Stimulated activated CD4-positive, alpha-beta T cell treated with anti-CD3 and anti-CD28 coated beads, Interleukin-12 subunit alpha, Interleukin-12 subunit beta, amount 100 ng/mL, for 4 hours (primary cell): Measurements from ENCODE around the gene GPR55.

Source experiments
- DNase-seq: peaks from one replicate; pipeline ENCODE4 v3.0.0-alpha.2; 2020

The GPR55 gene

DNA sequence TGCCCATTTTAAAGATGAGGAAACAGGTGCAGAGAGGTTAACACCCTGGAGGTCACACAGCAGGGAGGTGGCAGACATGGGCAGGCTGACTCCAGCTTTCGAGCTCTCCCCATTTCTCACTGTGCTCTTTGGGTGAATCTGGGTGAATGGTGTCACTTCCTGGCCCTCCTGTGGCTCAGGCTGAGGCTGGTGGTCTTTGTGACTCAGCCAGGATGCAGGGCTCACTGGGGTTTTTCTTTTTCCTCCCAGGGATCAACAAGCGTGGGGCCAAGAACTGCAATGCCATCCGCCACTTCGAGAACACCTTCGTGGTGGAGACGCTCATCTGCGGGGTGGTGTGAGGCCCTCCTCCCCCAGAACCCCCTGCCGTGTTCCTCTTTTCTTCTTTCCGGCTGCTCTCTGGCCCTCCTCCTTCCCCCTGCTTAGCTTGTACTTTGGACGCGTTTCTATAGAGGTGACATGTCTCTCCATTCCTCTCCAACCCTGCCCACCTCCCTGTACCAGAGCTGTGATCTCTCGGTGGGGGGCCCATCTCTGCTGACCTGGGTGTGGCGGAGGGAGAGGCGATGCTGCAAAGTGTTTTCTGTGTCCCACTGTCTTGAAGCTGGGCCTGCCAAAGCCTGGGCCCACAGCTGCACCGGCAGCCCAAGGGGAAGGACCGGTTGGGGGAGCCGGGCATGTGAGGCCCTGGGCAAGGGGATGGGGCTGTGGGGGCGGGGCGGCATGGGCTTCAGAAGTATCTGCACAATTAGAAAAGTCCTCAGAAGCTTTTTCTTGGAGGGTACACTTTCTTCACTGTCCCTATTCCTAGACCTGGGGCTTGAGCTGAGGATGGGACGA lies 47.1 kb downstream of the GPR55 start:
- DNase-seq: no peak

DNA sequence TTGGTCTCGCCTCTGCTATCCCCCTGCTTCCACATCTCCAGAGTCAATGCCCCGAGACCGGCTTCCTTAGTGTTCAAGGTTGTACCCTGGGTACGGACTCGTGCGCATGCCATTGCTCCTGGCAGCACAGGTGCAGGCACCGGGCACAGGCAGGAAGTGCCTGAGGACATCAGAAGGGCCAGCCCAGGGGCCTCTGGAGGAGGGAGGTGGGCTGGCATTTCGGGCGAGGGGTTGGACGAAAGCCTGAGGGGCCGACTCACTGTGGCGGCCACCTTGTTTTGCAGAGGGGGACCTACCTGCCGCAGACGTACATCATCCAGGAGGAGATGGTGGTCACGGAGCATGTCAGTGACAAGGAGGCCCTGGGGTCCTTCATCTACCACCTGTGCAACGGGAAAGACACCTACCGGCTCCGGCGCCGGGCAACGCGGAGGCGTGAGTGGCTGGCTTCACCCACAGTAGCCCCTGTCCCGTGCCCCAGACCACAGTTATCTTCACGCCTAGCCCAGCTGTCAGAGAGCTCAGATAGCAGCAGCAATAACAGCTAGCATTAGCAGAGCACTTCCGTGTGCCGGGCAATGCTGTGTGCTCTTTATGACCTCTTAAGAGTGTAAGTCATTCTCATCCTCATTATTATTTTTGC lies 47.8 kb downstream of the GPR55 start:
- DNase-seq: no peak

- no peak for DNase-seq
These were observed 49.4 kb downstream of the GPR55 start for GRCh38 chr2:230875347-230876315.

DNA sequence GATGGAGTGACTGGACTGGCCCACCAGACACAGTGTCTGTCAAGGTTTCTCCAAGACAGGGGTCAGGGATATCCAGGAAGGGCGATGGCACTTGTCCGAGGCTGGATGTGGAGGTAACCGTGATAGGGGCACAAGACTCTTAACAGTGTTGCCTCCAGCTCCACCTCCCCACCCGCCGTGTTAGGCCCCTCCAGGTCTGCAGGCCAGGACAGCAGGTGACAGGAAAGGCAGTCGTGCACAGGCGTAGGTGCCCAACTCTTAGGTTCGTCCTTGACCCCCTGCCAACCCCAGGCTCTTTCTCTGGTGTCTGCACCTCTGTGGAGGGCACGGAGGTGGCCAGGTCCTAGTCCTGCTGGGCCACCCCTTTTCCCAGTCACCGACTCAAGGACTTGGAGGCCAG lies 50.2 kb downstream of the GPR55 start:
- DNase-seq: no peak

DNA sequence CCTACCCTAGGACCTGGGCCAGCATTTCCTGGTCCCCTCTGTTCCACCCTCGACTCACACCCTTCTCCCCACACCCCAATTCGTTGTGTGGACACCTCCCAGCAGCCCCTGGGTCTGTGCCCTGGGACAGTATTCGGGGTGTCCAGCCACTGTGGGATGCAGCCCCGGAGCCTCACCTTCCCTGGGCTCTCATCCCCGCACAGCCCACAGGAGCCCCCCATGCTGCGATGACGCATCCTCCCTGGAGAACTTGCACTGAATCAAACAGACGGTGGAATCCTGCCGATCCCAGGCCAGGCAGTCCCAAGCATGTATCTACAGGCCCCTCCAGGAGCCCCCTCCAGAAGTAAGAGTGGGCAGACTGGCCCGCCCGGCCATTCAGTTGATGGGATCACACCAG lies 50.6 kb downstream of the GPR55 start:
- no peak for DNase-seq

DNA sequence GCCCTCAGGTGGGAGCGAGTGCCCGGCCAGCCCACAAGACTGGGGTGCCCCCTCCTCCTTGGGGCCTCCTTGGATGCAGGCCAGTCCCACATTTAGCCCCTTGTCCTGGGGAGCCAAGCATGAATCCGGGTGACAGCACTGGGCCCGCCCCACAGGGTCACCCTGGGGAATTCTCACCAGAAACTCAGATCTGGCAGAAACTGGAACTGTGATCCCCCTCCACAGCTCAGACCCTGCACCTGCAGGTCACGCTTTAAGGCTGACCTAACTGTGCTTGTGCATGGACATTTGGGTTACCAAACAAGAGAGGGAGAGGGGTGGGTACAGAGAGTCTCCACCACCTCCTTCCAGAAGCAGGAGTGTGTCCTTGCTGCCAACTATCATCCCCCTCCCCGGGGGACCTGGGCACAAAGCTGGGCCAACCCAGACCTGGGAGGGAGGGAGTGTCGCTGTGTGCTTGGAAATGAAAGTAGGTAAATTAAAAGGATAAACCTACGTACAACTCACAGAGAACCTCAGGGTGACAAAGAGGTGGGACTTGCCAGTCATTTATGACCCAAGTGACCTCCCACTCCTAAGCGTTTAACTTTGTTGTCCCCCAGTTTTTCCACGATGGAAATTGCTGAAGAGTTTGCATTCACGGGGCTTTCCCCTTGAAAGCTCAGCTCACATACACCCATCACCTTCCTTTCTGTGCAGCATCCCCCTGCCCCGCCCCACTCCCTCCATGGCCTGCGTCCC lies 51.2 kb downstream of the GPR55 start:
- DNase-seq: no peak

GRCh38 chr2:230872968-230873660 lies 51.9 kb downstream of the GPR55 start:
- no peak for DNase-seq

DNA sequence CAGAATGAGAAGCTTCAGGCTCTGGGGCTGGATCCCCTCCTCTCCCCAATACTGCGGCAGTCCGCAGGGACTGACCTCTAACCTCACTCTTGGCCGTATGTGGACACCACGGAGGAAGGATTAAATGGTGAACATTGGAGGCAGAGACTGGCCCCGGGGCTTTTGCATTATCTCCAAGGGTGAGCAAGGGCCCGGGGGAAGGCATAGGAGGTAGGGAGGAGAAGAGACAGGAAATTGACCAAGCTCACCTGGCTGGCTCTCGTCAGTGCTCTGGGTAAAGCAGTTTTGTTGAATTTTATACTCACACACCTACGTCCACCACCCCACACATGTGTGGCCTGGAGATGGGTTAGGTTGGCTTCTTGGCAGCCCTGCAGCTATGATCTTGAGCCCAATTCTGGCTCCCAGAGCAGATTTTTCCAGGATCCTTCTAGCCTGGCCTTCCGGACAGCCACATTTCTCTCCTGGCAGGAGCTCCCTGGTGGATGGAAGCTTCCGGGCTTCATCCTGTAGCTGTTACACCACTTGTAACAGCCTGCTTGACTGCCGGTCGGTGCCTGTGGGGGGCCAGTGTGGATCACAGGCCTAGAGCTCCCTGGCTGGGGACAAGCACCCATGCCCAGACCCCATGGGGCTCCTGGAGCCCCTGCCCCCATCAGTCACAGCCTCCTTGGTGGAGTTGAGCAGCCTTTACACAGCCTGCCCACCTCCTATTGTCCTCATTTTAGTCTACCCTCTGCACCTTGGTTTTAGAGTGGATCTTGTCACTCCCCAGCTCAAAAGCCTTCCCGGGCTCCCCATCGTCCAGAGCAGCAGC lies 52.7 kb downstream of the GPR55 start:
- no peak for DNase-seq

DNA sequence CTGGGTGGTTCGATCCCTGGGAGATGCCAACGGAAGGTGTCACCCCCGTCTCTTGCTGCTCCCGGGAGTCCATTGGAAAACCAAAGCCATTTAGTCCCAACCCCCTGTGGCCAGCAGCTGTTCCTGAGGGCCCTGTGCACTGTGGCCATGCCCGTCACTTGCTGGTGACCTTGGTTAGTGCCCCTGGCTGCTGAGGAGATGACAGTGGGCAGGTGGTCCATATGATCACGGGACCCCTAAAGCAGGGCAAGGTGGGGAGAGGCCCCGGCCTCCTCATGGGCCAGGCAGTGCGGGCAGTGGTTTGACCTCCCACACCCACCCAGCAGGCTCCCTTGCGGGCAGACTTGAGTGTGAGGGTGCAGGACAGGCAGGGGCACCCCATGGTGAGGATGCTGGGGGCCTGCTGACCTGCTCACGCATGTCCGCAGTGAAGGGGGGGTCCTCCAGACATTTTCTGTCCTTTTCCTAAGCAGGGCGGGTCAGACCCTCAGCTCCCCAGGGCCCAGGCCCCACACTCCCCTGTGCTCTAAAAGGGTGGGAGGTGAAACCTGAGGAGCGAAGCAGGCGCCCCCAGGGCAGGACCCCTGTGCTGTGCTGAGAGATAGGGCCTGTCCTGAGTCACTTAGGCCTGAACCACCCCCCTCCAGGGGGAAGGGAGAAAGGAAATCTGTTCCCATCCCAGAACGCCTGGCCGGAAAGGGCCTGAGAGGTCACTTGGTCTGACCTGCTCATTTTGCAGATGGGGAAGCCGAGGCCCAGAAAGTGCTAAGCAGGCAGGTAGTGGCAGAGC lies 53.5 kb downstream of the GPR55 start:
- no peak for DNase-seq

DNA sequence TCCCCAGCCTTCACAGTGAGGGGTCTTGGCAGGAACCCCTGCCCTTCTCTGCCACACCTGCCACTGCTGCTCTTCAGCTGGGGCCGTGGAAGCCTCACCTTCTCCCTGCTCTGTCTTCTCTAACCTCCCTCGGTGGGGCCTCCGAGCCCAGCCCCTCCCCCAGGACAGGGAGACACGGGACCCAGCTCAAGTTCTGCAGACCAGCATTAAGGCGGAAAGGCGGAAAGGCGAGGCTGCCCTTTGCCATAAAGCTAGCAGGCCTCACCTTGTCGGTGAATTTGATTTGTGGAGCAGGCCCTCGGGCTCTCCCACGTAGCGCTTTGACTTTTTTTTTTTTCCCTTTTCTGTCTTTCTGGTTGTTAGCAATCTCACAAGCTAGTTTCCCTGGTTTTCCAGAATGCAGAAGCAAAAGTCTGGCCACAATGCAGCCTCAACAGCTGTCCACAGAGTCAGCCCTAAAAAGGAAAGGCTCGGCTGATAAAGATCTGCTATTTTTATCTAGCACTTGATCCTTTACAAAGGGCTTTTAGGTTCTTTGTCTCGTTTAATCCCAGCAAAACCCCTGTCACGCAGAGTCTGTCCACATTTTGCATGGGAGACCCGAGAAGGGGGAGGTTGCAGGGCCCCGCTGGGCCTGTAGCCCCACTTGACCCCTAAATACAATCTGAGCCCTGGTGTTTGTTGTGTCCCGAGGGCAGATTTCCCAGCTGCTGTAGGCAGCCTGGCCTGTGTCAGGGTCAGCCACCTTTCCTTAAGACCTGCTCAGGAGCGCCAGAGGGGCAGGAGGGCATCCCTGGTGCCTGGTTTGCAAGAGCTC lies 54.3 kb downstream of the GPR55 start:
- no peak for DNase-seq

GRCh38 chr2:230869914-230870543 lies 55.0 kb downstream of the GPR55 start:
- no peak for DNase-seq

- DNase-seq: no peak
These were observed 55.8 kb downstream of the GPR55 start for GRCh38 chr2:230868947-230869913.

DNA sequence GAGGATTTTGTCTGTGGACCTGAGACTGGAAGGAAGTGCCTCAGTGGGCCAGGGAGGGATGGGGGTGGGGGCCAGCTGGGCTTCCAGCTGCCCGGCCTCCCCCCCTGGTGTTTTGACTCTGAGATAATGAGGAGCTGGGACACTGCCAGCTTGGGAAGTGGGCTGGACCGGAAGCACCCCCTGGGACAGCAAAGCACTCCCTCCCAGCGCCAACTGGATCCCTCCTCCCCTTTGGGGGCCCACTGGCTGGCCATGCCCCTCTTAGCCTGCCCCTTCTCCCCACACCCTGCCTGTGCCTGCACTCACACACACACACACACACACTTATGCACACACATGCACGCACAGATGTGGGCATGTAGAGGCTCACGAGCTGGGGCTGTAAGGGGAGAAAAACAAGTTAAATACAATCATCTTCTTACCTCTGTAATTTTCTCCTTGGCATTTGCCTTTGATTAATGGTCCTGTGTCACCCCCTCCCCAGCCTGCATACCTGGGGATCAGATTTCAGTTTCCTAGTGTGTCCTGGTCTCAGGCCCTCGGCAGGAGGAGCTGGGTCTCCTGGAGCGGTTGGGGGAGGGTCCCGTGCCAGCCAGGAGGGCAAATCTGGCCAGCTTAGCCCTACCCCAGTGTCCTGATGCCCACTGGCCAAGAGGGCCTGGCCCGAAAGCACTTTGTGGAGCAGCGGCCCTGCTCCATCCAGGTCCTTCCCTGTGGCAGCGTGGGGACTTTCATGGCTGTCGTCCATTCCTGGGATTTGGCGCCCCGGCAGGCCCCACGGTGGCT lies 56.7 kb downstream of the GPR55 start:
- DNase-seq: no peak

- peak; percentile 27 for DNase-seq
These were observed 58.1 kb downstream of the GPR55 start for GRCh38 chr2:230866756-230867523.
